Activated B cell treated with CpG ODN at 0.5 μM for 24 hours (primary cell): Measurements from ENCODE around the gene TNFRSF11A. TPM values are rescaled to one million over a fixed set of nuclear protein-coding genes. Genes with fewer than 3 reads are reported as not detected.

ENCODE experiments used
- ATAC-seq: fragments of 200-7000 bp; cut with Tn5 transposase; one replicate; pipeline ENCODE4 v1.10.0; 2021; ENCODE audit warnings: low read depth, mild to moderate bottlenecking, moderate library complexity
- CTCF ChIA-PET: fragments of 350-600 bp; sonication (Branson Sonifier 250); formaldehyde crosslinking; loops from one replicate; lab custom pipeline; 2021; ENCODE audit warnings: antibody characterized with exemption; lab: Charles Lee
- POLR2A ChIA-PET: fragments of 350-600 bp; sonication (Branson Sonifier 250); formaldehyde crosslinking; loops from one replicate; lab custom pipeline; 2021; ENCODE audit warnings: antibody characterized with exemption; lab: Charles Lee
- DNase-seq: peaks from one replicate; pipeline ENCODE4 v3.0.0; 2022
- H3K27ac Mint-ChIP-seq: one replicate; pipeline ENCODE4 v1.8.0; 2020; ENCODE audit warnings: mixed read lengths
- H3K27me3 Mint-ChIP-seq: one replicate; pipeline ENCODE4 v1.8.0; 2021; ENCODE audit warnings: mixed read lengths
- H3K36me3 Mint-ChIP-seq: one replicate; pipeline ENCODE4 v1.8.0; 2021; ENCODE audit warnings: low read depth, mixed read lengths
- H3K4me1 Mint-ChIP-seq: one replicate; pipeline ENCODE4 v1.8.0; 2021; ENCODE audit warnings: mixed read lengths
- H3K4me3 Mint-ChIP-seq: one replicate; pipeline ENCODE4 v1.8.0; 2020; ENCODE audit warnings: mild to moderate bottlenecking, mixed read lengths
- H3K9me3 Mint-ChIP-seq: one replicate; pipeline ENCODE4 v1.8.0; 2020; ENCODE audit warnings: mixed read lengths
- intact Hi-C: fragments of 100-400 bp; cut with micrococcal nuclease; formaldehyde crosslinking; loops from one replicate; pipeline ENCODE4 v1.15.1; 2024
- total RNA-seq: library from RNA; stranded (reverse); gene quantifications from 2 replicates; pipeline ENCODE4 v1.2.3, GENCODE V29; 2022
- TF ChIP-seq, protein P1 (sequence below): fragments of 200-600 bp; IDR thresholded peaks from one replicate; pipeline ENCODE4 v1.8.0; 2022; ENCODE audit warnings: antibody characterized with exemption, mild to moderate bottlenecking

The TNFRSF11A gene
- total RNA-seq, 1 donor from 2014 or later: 0.24 TPM

- H3K4me3 Mint-ChIP-seq: no peak overlapping the region
- DNase-seq (no peak), ATAC-seq (no peak)
- no peaks in the 10 kb centered on the region for H3K4me1 Mint-ChIP-seq
- no peaks in the 10 kb centered on the region for H3K9me3 Mint-ChIP-seq
- intact Hi-C loops: no loop called here
- peaks cover 16% of the 10 kb centered on the region for H3K27me3 Mint-ChIP-seq
- H3K36me3 Mint-ChIP-seq: no peaks in the 10 kb centered on the region
- POLR2A ChIA-PET: no interaction called here
- CTCF ChIA-PET: no interaction called here
- H3K27ac Mint-ChIP-seq: no peak overlapping the region
- TF ChIP-seq, protein P1, sequence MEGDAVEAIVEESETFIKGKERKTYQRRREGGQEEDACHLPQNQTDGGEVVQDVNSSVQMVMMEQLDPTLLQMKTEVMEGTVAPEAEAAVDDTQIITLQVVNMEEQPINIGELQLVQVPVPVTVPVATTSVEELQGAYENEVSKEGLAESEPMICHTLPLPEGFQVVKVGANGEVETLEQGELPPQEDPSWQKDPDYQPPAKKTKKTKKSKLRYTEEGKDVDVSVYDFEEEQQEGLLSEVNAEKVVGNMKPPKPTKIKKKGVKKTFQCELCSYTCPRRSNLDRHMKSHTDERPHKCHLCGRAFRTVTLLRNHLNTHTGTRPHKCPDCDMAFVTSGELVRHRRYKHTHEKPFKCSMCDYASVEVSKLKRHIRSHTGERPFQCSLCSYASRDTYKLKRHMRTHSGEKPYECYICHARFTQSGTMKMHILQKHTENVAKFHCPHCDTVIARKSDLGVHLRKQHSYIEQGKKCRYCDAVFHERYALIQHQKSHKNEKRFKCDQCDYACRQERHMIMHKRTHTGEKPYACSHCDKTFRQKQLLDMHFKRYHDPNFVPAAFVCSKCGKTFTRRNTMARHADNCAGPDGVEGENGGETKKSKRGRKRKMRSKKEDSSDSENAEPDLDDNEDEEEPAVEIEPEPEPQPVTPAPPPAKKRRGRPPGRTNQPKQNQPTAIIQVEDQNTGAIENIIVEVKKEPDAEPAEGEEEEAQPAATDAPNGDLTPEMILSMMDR: no peak
These were observed 17.8 kb downstream of the TNFRSF11A start for GRCh38 chr18:62342884-62343283.

DNA sequence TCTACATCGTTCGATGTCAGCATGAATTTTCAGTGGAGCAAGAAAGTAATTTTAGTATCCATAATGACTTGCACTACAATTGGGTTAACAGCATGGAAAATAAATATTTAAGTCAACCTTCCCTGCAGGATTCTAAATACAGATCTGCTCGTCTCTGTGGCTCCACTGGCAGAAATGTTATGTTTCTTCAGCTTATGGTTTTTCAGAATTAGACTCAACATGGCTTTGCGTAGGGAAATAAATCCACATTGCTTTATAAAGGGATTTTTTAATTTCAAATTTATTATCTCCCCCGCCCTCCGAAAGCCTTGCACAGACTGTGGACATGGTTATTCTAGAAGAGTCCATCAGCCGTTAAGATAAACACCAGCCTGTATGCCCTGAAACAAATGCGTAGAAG is 18.2 kb downstream of the TNFRSF11A start:
- Mint-ChIP-seq H3K4me1 (no peaks in the 10 kb centered on the region), H3K27me3 (peaks cover 14% of the 10 kb centered on the region), H3K36me3 (no peaks in the 10 kb centered on the region), H3K9me3 (no peaks in the 10 kb centered on the region), H3K4me3 (no peak overlapping the region), H3K27ac (no peak overlapping the region)
- intact Hi-C loops: no loop called here
- ChIA-PET POLR2A (no interaction called here), CTCF (no interaction called here)
- ATAC-seq (no peak), DNase-seq (no peak)
- TF ChIP-seq, protein P1: no peak

- intact Hi-C loops: no loop called here
- peaks cover 10% of the 10 kb centered on the region for H3K27me3 Mint-ChIP-seq
- TF ChIP-seq, protein P1: no peak
- H3K27ac Mint-ChIP-seq: no peak overlapping the region
- CTCF ChIA-PET: no interaction called here
- DNase-seq: no peak
- ATAC-seq: peak; percentile 21
- no peaks in the 10 kb centered on the region for H3K9me3 Mint-ChIP-seq
- H3K4me3 Mint-ChIP-seq: no peak overlapping the region
- H3K4me1 Mint-ChIP-seq: no peaks in the 10 kb centered on the region
- no peaks in the 10 kb centered on the region for H3K36me3 Mint-ChIP-seq
- POLR2A ChIA-PET: no interaction called here
These were observed 20.8 kb downstream of the TNFRSF11A start for GRCh38 chr18:62345909-62346308.

DNA sequence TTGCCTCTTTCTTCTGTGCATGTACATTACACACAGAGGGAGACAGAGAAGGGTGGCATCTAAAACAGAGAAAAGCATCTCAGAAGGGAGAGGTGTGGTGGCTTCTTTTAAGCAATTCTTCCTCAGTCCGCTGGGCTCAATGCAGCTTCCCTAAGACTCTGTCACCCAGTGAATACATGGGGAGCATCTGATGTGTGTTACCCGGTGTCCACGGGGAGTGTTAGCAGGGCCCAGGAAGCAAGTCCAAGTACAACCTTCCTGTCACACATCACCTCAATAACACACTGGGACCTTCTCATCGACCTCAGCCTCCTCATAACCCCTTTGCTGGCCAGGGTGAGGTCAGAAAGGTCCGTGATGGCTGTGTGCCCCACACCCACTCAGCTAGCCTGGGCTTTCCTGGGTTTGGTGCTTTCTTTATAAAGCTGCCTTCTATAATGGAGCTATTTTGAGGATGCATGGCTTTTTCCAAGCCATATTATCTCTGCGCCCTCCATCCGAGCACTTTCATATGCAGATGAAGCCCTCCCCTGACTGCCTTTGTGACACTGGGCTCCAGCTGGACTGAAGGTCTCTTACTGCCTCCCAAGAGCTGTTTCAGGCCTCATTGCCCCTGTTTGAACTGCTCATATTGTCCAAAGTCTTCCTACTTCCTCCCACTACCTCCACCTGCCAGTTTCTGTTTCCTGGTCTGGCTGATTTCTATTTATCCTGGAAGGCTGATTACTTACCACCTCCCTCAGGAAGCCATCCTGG is 21.4 kb downstream of the TNFRSF11A start:
- ATAC-seq (no peak), DNase-seq (no peak)
- Mint-ChIP-seq H3K9me3 (no peaks in the 10 kb centered on the region), H3K27ac (no peak overlapping the region), H3K4me1 (no peaks in the 10 kb centered on the region), H3K27me3 (peaks cover 6% of the 10 kb centered on the region), H3K4me3 (no peak overlapping the region), H3K36me3 (no peaks in the 10 kb centered on the region)
- POLR2A ChIA-PET: no interaction called here
- intact Hi-C loops: no loop called here
- CTCF ChIA-PET: no interaction called here
- TF ChIP-seq, protein P1: no peak

GRCh38 chr18:62347089-62347506 is 22.0 kb downstream of the TNFRSF11A start:
- H3K36me3 Mint-ChIP-seq: no peaks in the 10 kb centered on the region

More at GRCh38 chr18:62347089-62347506, 22.0 kb downstream of the TNFRSF11A start:
- ChIA-PET POLR2A (no interaction called here), CTCF (no interaction called here)
- Mint-ChIP-seq H3K9me3 (no peaks in the 10 kb centered on the region), H3K4me1 (no peaks in the 10 kb centered on the region), H3K4me3 (no peak overlapping the region), H3K27me3 (peaks cover 5% of the 10 kb centered on the region), H3K27ac (no peak overlapping the region)
- no peak for ATAC-seq
- DNase-seq: no peak
- TF ChIP-seq, protein P1: no peak
- intact Hi-C loops: no loop called here
